SK-N-SH treated with all-trans-retinoic acid at 6 μM for 48 hours (cell line): ENCODE measurements around the gene CAMK2A.

Experiments used
- BACH2 ChIP-seq: fragments of 250-450 bp; sonication (Bioruptor Pico); IDR thresholded peaks from 2 replicates; pipeline ENCODE4 v1.9.0; 2021; ENCODE audit warnings: mild to moderate bottlenecking, borderline replicate concordance
- ESRRG ChIP-seq: fragments of 250-450 bp; sonication (Bioruptor Pico); IDR thresholded peaks from 2 replicates; pipeline ENCODE4 v1.6.1; 2021; ENCODE audit warnings: mild to moderate bottlenecking
- GLIS3 ChIP-seq: fragments of 250-450 bp; sonication (Bioruptor Pico); IDR thresholded peaks from 2 replicates; pipeline ENCODE4 v1.5.0; 2020; ENCODE audit warnings: mild to moderate bottlenecking, moderate library complexity
- POU6F1 ChIP-seq: fragments of 250-450 bp; sonication (Bioruptor Pico); IDR thresholded peaks from 2 replicates; pipeline ENCODE4 v1.8.0; 2021; ENCODE audit warnings: low read depth, mild to moderate bottlenecking, moderate library complexity, borderline replicate concordance
- RARB ChIP-seq: fragments of 250-450 bp; sonication (Bioruptor Pico); IDR thresholded peaks from 2 replicates; pipeline ENCODE4 v1.8.0; 2021; ENCODE audit warnings: mild to moderate bottlenecking, moderate library complexity
- TF ChIP-seq, protein P1 (sequence below): fragments of 250-450 bp; sonication (Bioruptor Pico); IDR thresholded peaks from 2 replicates; pipeline ENCODE4 v1.8.0; 2020; ENCODE audit warnings: mild to moderate bottlenecking, moderate library complexity, borderline replicate concordance

DNA sequence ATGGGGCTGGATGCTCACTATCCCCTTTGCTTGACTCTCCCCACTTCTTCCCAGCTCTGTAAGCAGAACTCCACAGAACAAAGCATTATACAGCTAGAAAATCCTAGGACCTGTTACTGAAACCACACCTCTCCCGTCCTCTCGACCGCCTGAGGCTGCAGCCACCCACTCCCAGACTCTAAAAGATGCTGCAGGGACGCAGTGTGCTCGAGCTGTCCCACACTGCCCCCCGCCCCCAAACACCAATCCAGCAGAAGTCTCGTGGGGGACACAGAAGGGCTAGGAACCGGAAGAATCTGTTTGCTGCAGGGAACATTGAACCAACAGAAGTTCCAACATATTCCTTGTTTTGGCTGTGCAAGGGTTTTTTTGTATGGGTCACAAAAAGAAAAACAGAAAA, 7.6 kb downstream of the CAMK2A start:
- TF ChIP-seq, protein P1, sequence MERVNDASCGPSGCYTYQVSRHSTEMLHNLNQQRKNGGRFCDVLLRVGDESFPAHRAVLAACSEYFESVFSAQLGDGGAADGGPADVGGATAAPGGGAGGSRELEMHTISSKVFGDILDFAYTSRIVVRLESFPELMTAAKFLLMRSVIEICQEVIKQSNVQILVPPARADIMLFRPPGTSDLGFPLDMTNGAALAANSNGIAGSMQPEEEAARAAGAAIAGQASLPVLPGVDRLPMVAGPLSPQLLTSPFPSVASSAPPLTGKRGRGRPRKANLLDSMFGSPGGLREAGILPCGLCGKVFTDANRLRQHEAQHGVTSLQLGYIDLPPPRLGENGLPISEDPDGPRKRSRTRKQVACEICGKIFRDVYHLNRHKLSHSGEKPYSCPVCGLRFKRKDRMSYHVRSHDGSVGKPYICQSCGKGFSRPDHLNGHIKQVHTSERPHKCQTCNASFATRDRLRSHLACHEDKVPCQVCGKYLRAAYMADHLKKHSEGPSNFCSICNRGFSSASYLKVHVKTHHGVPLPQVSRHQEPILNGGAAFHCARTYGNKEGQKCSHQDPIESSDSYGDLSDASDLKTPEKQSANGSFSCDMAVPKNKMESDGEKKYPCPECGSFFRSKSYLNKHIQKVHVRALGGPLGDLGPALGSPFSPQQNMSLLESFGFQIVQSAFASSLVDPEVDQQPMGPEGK (CRISPR knock-in tag) = no peak
- TF ChIP-seq RARB (CRISPR knock-in tag) (no peak), BACH2 (CRISPR knock-in tag) (no peak), ESRRG (no peak), GLIS3 (CRISPR knock-in tag) (no peak), POU6F1 (no peak)
